ENCODE measurements around the gene WWOX. TPM values are rescaled to one million over a fixed set of nuclear protein-coding genes. Genes with fewer than 3 reads are reported as not detected.

WWOX gene
- polyA plus RNA-seq, 2 of the 4 experiments (the other 2 are of a cell fraction), result 16.0 to 17.2 TPM

DNA sequence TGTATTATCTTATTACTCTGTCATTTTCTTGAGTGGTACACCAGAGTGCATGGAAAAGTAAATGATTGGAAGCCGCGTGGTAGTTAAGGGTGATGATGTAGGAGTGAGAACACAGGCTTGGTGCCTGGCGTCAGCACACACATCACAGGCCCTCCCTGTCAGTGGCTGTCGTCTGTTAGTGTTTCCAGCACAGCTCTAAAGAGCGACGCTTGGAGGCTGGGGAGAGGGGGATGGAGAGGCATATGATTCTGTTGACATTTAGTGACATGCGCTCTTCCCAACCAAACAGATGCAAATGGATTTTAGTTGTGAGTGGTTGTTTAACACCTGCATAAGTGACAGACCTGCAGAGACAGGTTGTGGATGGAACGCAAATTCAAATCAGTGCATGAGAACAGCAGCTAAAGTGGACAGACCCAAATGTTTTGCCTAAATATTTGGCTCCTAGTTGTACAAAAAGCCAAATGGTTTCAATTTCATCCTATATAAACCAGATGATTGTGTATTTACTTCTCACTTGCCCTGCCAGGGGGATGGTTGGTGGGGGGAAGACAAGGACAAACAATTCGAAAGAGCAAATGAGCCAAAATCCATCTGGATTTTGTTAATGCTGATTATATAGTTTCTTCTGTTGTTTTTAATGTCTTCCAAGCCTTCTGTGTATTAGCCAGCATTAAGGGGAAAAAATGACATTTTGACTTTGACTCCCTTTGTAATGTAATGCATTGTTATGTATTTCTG lies 222.3 kb downstream of the WWOX start:
- Histone ChIP-seq H3K4me3 (no peak overlapping the region), H3K27ac (no peak overlapping the region), H3K4me2 (no peak overlapping the region), H3K4me1 (no peaks in the 10 kb centered on the region), H3K9me3 (no peaks in the 10 kb centered on the region)
- ChIA-PET POLR2A (no interaction called here), CTCF (no interaction called here)
- DNase-seq (ENCODE audit: low read depth in 1 of 2, low spot score in 1 of 2) (no peak), ATAC-seq (no peak), FAIRE-seq (no peak)
- WGBS (ENCODE audit: missing lambda C conversion rate), result 91% methylated on average over 9 of the region's 9 CpGs
- TF ChIP-seq CBX8 (IDR thresholded peaks at IDR 0.05) (no peak), HEYL (CRISPR knock-in tag; IDR thresholded peaks at IDR 0.05) (no peak), JUN (IDR thresholded peaks at IDR 0.05) (no peak), HOXA7 (CRISPR knock-in tag; IDR thresholded peaks at IDR 0.05) (no peak), USF2 (IDR thresholded peaks at IDR 0.05) (no peak), HOXB5 (CRISPR knock-in tag; IDR thresholded peaks at IDR 0.05) (no peak), EP300 (IDR thresholded peaks at IDR 0.05) (no peak), ZSCAN20 (CRISPR knock-in tag; IDR thresholded peaks at IDR 0.05) (no peak), JUNB (IDR thresholded peaks at IDR 0.05) (no peak), E2F6 (IDR thresholded peaks at IDR 0.05; ENCODE audit: borderline replicate concordance, low read depth) (no peak), RNF2 (IDR thresholded peaks at IDR 0.05; ENCODE audit: borderline replicate concordance, low read depth) (no peak), MAZ (IDR thresholded peaks at IDR 0.05; ENCODE audit: borderline replicate concordance, low read depth, low read length) (no peak), SMC3 (IDR thresholded peaks at IDR 0.05) (no peak), EHMT2 (IDR thresholded peaks at IDR 0.05; ENCODE audit: low read depth) (no peak), HDAC2 (IDR thresholded peaks at IDR 0.05) (no peak), NPAS2 (CRISPR knock-in tag; IDR thresholded peaks at IDR 0.05; ENCODE audit: borderline replicate concordance) (no peak), CHD2 (IDR thresholded peaks at IDR 0.05; ENCODE audit: low read length, partially characterized antibody) (no peak), RARB (CRISPR knock-in tag; IDR thresholded peaks at IDR 0.05) (no peak), KDM1A (IDR thresholded peaks at IDR 0.05; ENCODE audit: low read depth) (no peak)

- WGBS (ENCODE audit: missing lambda C conversion rate), result 86% methylated on average over 7 of the region's 7 CpGs
- no peak overlapping the region for H3K4me3 ChIP-seq
- ChIA-PET CTCF (no interaction called here), POLR2A (no interaction called here)
- H3K4me1 ChIP-seq, result no peaks in the 10 kb centered on the region
- no peak for ATAC-seq
- no peak for DNase-seq (ENCODE audit: low read depth in 1 of 2, low spot score in 1 of 2)
- no peak for TF ChIP-seq ZC3H11A (IDR thresholded peaks at IDR 0.05)
- no peak for TF ChIP-seq USF2 (IDR thresholded peaks at IDR 0.05)
- TF ChIP-seq JUNB (IDR thresholded peaks at IDR 0.05), result no peak
- no peak for TF ChIP-seq FOSL2 (IDR thresholded peaks at IDR 0.05)
- no peak for TF ChIP-seq FOSL2 (CRISPR knock-in tag; IDR thresholded peaks at IDR 0.05)
- TF ChIP-seq ZFP36 (IDR thresholded peaks at IDR 0.05; ENCODE audit: borderline replicate concordance, partially characterized antibody), result no peak
- TF ChIP-seq HEYL (CRISPR knock-in tag; IDR thresholded peaks at IDR 0.05), result no peak
- no peak for TF ChIP-seq RNF2 (IDR thresholded peaks at IDR 0.05; ENCODE audit: borderline replicate concordance, low read depth)
- TF ChIP-seq NFE2L2 (conservative IDR thresholded peaks at IDR 0.05; ENCODE audit: low read length), result no peak
- TF ChIP-seq RFX5 (IDR thresholded peaks at IDR 0.05), result no peak
- TF ChIP-seq HOXA7 (CRISPR knock-in tag; IDR thresholded peaks at IDR 0.05), result no peak
- no peak for TF ChIP-seq PHF8 (IDR thresholded peaks at IDR 0.05; ENCODE audit: borderline replicate concordance, low read depth)
- TF ChIP-seq HOXB13 (CRISPR knock-in tag; IDR thresholded peaks at IDR 0.05; ENCODE audit: low read depth), result no peak
- TF ChIP-seq POLR2AphosphoS2 (conservative IDR thresholded peaks at IDR 0.05; ENCODE audit: low read length), result no peak
- TF ChIP-seq, protein P1, sequence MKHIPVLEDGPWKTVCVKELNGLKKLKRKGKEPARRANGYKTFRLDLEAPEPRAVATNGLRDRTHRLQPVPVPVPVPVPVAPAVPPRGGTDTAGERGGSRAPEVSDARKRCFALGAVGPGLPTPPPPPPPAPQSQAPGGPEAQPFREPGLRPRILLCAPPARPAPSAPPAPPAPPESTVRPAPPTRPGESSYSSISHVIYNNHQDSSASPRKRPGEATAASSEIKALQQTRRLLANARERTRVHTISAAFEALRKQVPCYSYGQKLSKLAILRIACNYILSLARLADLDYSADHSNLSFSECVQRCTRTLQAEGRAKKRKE (CRISPR knock-in tag; IDR thresholded peaks at IDR 0.05; ENCODE audit: low read depth), result no peak
- no peak overlapping the region for H3K27ac ChIP-seq
- H3K4me2 ChIP-seq, result no peak overlapping the region
- no peaks in the 10 kb centered on the region for H3K9me3 ChIP-seq
- FAIRE-seq, result no peak
These were observed 223.9 kb downstream of the WWOX start for GRCh38 chr16:78323315-78323714.
